Endothelial cell of umbilical vein (primary cell): Measurements from ENCODE around the gene ARID2. TPM values are rescaled to one million over a fixed set of nuclear protein-coding genes. Genes with fewer than 3 reads are reported as not detected.
A peak's percentile ranks its signal among the peaks of the same experiment; 100 is the strongest.

Experiments used
- BruUV-seq: library from RNA; stranded (reverse); fragments of 400-500 nt; replicated peaks from 2 replicates; lab custom pipeline; 2021; lab: Mats Ljungman, UMichigan
- CTCF ChIA-PET: fragments of 300-600, 350-600 bp; sonication (Branson Sonifier 250); formaldehyde crosslinking; loops from one replicate; lab custom pipeline; 2021; ENCODE audit warnings: antibody characterized with exemption, inconsistent platforms; lab: Charles Lee
- POLR2A ChIA-PET: fragments of 300-600, 350-600 bp; sonication (Branson Sonifier 250); formaldehyde crosslinking; loops from one replicate; lab custom pipeline; 2021; ENCODE audit warnings: antibody characterized with exemption, inconsistent platforms; lab: Charles Lee
- DNase-seq: peaks from one replicate; pipeline ENCODE4 v3.0.0-alpha.2; 2011; ENCODE audit warnings: low read depth, low spot score
- FAIRE-seq: peaks from 2 replicates; lab custom pipeline; 2011; peaks lifted over from hg19 to GRCh38; lab: Jason Lieb, UNC
- H2AFZ ChIP-seq: 2 replicates; pipeline ENCODE4 v1.6.0; 2012; ENCODE audit warnings: low read depth, low read length, control low read depth, inconsistent platforms
- H3K27ac ChIP-seq: 2 replicates; pipeline ENCODE4 v1.5.1; 2011; ENCODE audit warnings: low read depth, mild to moderate bottlenecking, control low read depth, low read length, moderate library complexity; ENCODE audit not compliant: insufficient read depth
- H3K27me3 ChIP-seq, 2 experiments: 2 replicates each; pipeline versions ENCODE4 v1.6.0 to v1.6.1; 2011; ENCODE audit warnings: low read length in 2 of 2, mixed read lengths in 1 of 2; ENCODE audit not compliant: control insufficient read depth in 2 of 2, insufficient read depth in 2 of 2
- H3K36me3 ChIP-seq, 2 experiments: 2 replicates in 1 of 2; 3 replicates in 1 of 2; pipeline ENCODE4 v1.5.1; 2011; ENCODE audit warnings: low read length in 2 of 2, mild to moderate bottlenecking in 1 of 2, moderate library complexity in 1 of 2; ENCODE audit not compliant: control insufficient read depth in 2 of 2, insufficient read depth in 2 of 2; ENCODE audit errors: extremely low read depth in 1 of 2
- H3K4me1 ChIP-seq: 3 replicates; pipeline ENCODE4 v1.5.1; 2011; ENCODE audit warnings: mild to moderate bottlenecking, low read length; ENCODE audit not compliant: control insufficient read depth, insufficient read depth; ENCODE audit errors: extremely low read depth
- H3K4me2 ChIP-seq: 2 replicates; pipeline ENCODE4 v1.6.1; 2011; ENCODE audit warnings: low read length, control low read depth, mixed read lengths; ENCODE audit not compliant: insufficient read depth
- H3K4me3 ChIP-seq, 3 experiments: fragments of 200-600 bp in 1 of 3; sonication (generic), shearing (Covaris generic) in 1 of 3; replicated peaks in 1 of 3; 2 replicates each; pipeline ENCODE4 v1.5.1; 2011 to 2016; ENCODE audit warnings: control low read depth in 3 of 3, low read length in 3 of 3, mild to moderate bottlenecking in 2 of 3, inconsistent platforms in 1 of 3, low read depth in 1 of 3, moderate library complexity in 1 of 3; ENCODE audit not compliant: insufficient read depth in 1 of 3
- H3K79me2 ChIP-seq: 2 replicates; pipeline ENCODE4 v1.6.0; 2012; ENCODE audit warnings: low read length, inconsistent platforms; ENCODE audit not compliant: control insufficient read depth, insufficient read depth
- H3K9ac ChIP-seq: replicated peaks from 2 replicates; pipeline ENCODE3; 2011; ENCODE audit warnings: low read length, control low read depth; ENCODE audit not compliant: insufficient read depth; ENCODE audit errors: extremely low read depth
- H3K9me1 ChIP-seq: replicated peaks from 3 replicates; pipeline ENCODE4 v1.6.0; 2011; ENCODE audit warnings: mild to moderate bottlenecking, low read length; ENCODE audit not compliant: control insufficient read depth, insufficient read depth; ENCODE audit errors: extremely low read depth
- H3K9me3 ChIP-seq: replicated peaks from 2 replicates; pipeline ENCODE4 v1.5.1; 2012; ENCODE audit warnings: low read length, inconsistent platforms; ENCODE audit not compliant: control insufficient read depth, insufficient read depth
- H4K20me1 ChIP-seq: replicated peaks from 2 replicates; pipeline ENCODE3; 2011; ENCODE audit warnings: mild to moderate bottlenecking, low read length; ENCODE audit not compliant: control insufficient read depth, insufficient read depth; ENCODE audit errors: extremely low read depth
- CTCF ChIP-seq, 2 donors: IDR thresholded peaks; 1 replicate in 1 of 2; 2 replicates in 1 of 2; pipeline ENCODE4 v1.5.1; 2011; ENCODE audit warnings: low read length in 2 of 2, mild to moderate bottlenecking in 2 of 2, moderate library complexity in 2 of 2, control low read depth in 1 of 2, inconsistent platforms in 1 of 2, low read depth in 1 of 2; ENCODE audit not compliant: insufficient read depth in 1 of 2; ENCODE audit errors: extremely low read depth in 1 of 2
- EZH2 ChIP-seq: IDR thresholded peaks from 2 replicates; pipeline ENCODE4 v1.6.1; 2012; ENCODE audit warnings: borderline replicate concordance, low read depth, mild to moderate bottlenecking, moderate library complexity, low read length, inconsistent platforms; ENCODE audit not compliant: severe bottlenecking
- FOS ChIP-seq: IDR thresholded peaks from 2 replicates; pipeline ENCODE4 v1.6.1; 2011; ENCODE audit warnings: mild to moderate bottlenecking, low read length, moderate library complexity, borderline replicate concordance; ENCODE audit not compliant: insufficient read depth
- GATA2 ChIP-seq: IDR thresholded peaks from 2 replicates; pipeline ENCODE4 v1.7.0; 2011; ENCODE audit warnings: low read depth, mild to moderate bottlenecking, moderate library complexity, mixed read lengths, low read length; ENCODE audit not compliant: insufficient read length, insufficient read depth
- JUN ChIP-seq: IDR thresholded peaks from 2 replicates; pipeline ENCODE4 v1.6.1; 2011; ENCODE audit warnings: borderline replicate concordance, low read depth; ENCODE audit not compliant: insufficient read length, insufficient read depth
- MAX ChIP-seq: IDR thresholded peaks from 2 replicates; pipeline ENCODE4 v1.6.1; 2011; ENCODE audit not compliant: insufficient read depth, insufficient read length
- MYC ChIP-seq: IDR thresholded peaks from one replicate; pipeline ENCODE4 v1.6.1; 2011; ENCODE audit warnings: mild to moderate bottlenecking, low read depth, low read length
- POLR2A ChIP-seq: IDR thresholded peaks from 2 replicates; pipeline ENCODE4 v1.6.1; 2012; ENCODE audit warnings: low read depth, mild to moderate bottlenecking, control low read depth, low read length
- POLR2AphosphoS5 ChIP-seq: IDR thresholded peaks from 2 replicates; pipeline ENCODE4 v1.6.1; 2012; ENCODE audit warnings: low read depth, mild to moderate bottlenecking, control low read depth, low read length, moderate library complexity; ENCODE audit not compliant: insufficient read depth
- dilution Hi-C: fragments of 300-500 bp; cut with MboI; formaldehyde crosslinking; loops from one replicate; pipeline ENCODE4 v1.15.0; 2019; ENCODE audit warnings: low sequenced_read_pairs; ENCODE audit not compliant: extremely low pct_ligation_motif_present
- intact Hi-C: fragments of 100-400 bp; cut with micrococcal nuclease; formaldehyde crosslinking; loops from one replicate; pipeline ENCODE4 v1.10.0; 2022
- polyA plus RNA-seq, 4 experiments: library from polyadenylated mRNA; depleted of rRNA in 3 of 4; stranded (reverse) in 3 of 4; unstranded in 1 of 4; fragments of >200 nt; gene quantifications; 2 replicates each; pipeline versions ENCODE4 v1.2.1 to v1.2.3, GENCODE V29; 2011 to 2012; ENCODE audit warnings: missing spikeins in 1 of 4
- total RNA-seq: library from RNA; stranded (reverse); gene quantifications from 2 replicates; pipeline ENCODE4 v1.2.3, GENCODE V29; 2021

ARID2 gene
- total and polyA plus RNA-seq, 2 donors (not counting 3 experiments of a cell fraction or from before 2014, with no cell fraction given): 10.8 to 26.7 TPM

- peak overlapping the region; percentile 93 for H3K9ac ChIP-seq
- intact Hi-C loops: loop anchor here (1.0 to 2.0 kb wide), 3 partner anchors 262 to 513 kb away; partner anchors contain the start of gene SCAF11
- no peaks in the 10 kb centered on the region for H3K9me1 ChIP-seq
- H3K4me2 ChIP-seq: peak overlapping the region; percentile 95
- dilution Hi-C loops: no loop called here
- H3K79me2 ChIP-seq: peaks cover 58% of the 10 kb centered on the region
- H3K4me1 ChIP-seq: peaks cover 32% of the 10 kb centered on the region
- H3K27me3 ChIP-seq: no peaks in the 10 kb centered on the region
- peak; percentile 97 for DNase-seq
- no peaks in the 10 kb centered on the region for H4K20me1 ChIP-seq
- POLR2A ChIA-PET: no interaction called here
- H3K9me3 ChIP-seq: no peaks in the 10 kb centered on the region
- FAIRE-seq: peak; percentile 50
- peak overlapping the region; percentile 28 to 71 (median 60) for H3K4me3 ChIP-seq
- CTCF ChIA-PET: interaction anchor here (0.6 to 11.2 kb wide), 14 partner anchors 13 to 540 kb away, joined by 3 to 337 read pairs (median 4); partner anchors contain the start of genes ANO6 and SLC38A1
- no peaks in the 10 kb centered on the region for H3K36me3 ChIP-seq
- peak overlapping the region; percentile 87 for H3K27ac ChIP-seq
- no TSS peak for BruUV-seq
- TF ChIP-seq FOS: no peak
- TF ChIP-seq GATA2: no peak
- TF ChIP-seq POLR2AphosphoS5: peak; percentile 77
- peak; percentile 84 for TF ChIP-seq POLR2A
- TF ChIP-seq MAX: peak; percentile 45
- no peak for TF ChIP-seq MYC
- TF ChIP-seq CTCF (IDR thresholded peaks at IDR 0.05; ENCODE audit: extremely low read depth in 1 of 2, insufficient read depth in 1 of 2, low read depth in 1 of 2, low read length in 2 of 2): peak; percentile 93 to 96
- no peak for TF ChIP-seq EZH2
- TF ChIP-seq JUN: no peak
- H2AFZ ChIP-seq: peak overlapping the region; percentile 28
Measured at GRCh38 chr12:45728630-45729232, 775 bp upstream of the ARID2 start.
